G401 (cell line): Measurements from ENCODE around the gene PIGA. TPM values are rescaled to one million over a fixed set of nuclear protein-coding genes. Genes with fewer than 3 reads are reported as not detected.

Source experiments
- DNase-seq: peaks from one replicate; pipeline ENCODE4 v3.0.0-alpha.2; 2015; ENCODE audit warnings: low spot score
- in situ Hi-C: cut with HindIII; loops from 2 replicates; pipeline ENCODE4 v1.10.0; 2016; ENCODE audit warnings: low sequenced_read_pairs, mixed read lengths
- total RNA-seq: library from RNA; depleted of rRNA; stranded (reverse); fragments of >200 nt; shearing (Covaris generic); gene quantifications from 2 replicates; pipeline ENCODE4 v1.2.3, GENCODE V29; 2014; rRNA removed

PIGA gene
- total RNA-seq, 1 experiment from 2014 or later = 24.3 TPM

- in situ Hi-C loops = no loop called here
- DNase-seq = no peak
Measured at GRCh38 chrX:15269618-15270521, 65.5 kb downstream of the PIGA start, which contains the start of gene ASB9. Gene ASB9 (minus strand): TSS chrX:15270083. CDS start chrX:15269874, 209 bp downstream.

Other genes starting within 250 kb of the PIGA start
- 1.9 TPM in 1 of 2 replicates, not detected in the other for gene ASB9, start 65.4 kb downstream of the PIGA start, total RNA-seq
- gene ASB11, start 19.9 kb downstream of the PIGA start, total RNA-seq = not detected in 2 replicates
- not detected in 2 replicates for gene VEGFD, start 48.9 kb upstream of the PIGA start, total RNA-seq
- gene PIR, start 157.8 kb upstream of the PIGA start, total RNA-seq = 26.8 and 49.8 TPM in 2 replicates
- not detected in 2 replicates for gene BMX, start 165.3 kb upstream of the PIGA start, total RNA-seq